Fibroblast of lung (primary cell): ENCODE data around the gene MACROD2. TPM values are rescaled to one million over a fixed set of nuclear protein-coding genes. Genes with fewer than 3 reads are reported as not detected.

Experiments used
- DNase-seq, 2 donors: peaks; one replicate each; pipeline versions ENCODE4 v3.0.0 to v3.0.0-alpha.2; 2010; ENCODE audit warnings: low read depth in 2 of 2
- H2AFZ ChIP-seq: 2 replicates; pipeline ENCODE4 v1.5.1; 2012; ENCODE audit warnings: low read length, control low read depth, inconsistent platforms
- H3K27ac ChIP-seq: 2 replicates; pipeline ENCODE4 v1.5.1; 2011; ENCODE audit warnings: low read length, control low read depth; ENCODE audit not compliant: insufficient read depth
- H3K27me3 ChIP-seq: 2 replicates; pipeline ENCODE4 v1.5.1; 2011; ENCODE audit warnings: mild to moderate bottlenecking, low read length; ENCODE audit not compliant: control insufficient read depth, insufficient read depth
- H3K36me3 ChIP-seq: 2 replicates; pipeline ENCODE4 v1.5.1; 2011; ENCODE audit warnings: low read length; ENCODE audit not compliant: control insufficient read depth, insufficient read depth
- H3K4me1 ChIP-seq: 2 replicates; pipeline ENCODE4 v1.5.1; 2011; ENCODE audit warnings: low read length; ENCODE audit not compliant: control insufficient read depth, insufficient read depth; ENCODE audit errors: extremely low read depth
- H3K4me2 ChIP-seq: 2 replicates; pipeline ENCODE4 v1.5.1; 2011; ENCODE audit warnings: low read length, control low read depth; ENCODE audit not compliant: insufficient read depth; ENCODE audit errors: extremely low read depth
- H3K4me3 ChIP-seq, 4 experiments: fragments of 200-600 bp in 1 of 4; sonication (generic) in 1 of 4; replicated peaks in 1 of 4; 2 replicates each; pipeline ENCODE4 v1.5.1; 2011 to 2016; ENCODE audit warnings: low read length in 4 of 4, low read depth in 3 of 4, mild to moderate bottlenecking in 3 of 4, control low read depth in 2 of 4, inconsistent platforms in 1 of 4, mixed read lengths in 1 of 4; ENCODE audit not compliant: insufficient read depth in 1 of 4; ENCODE audit errors: control extremely low read depth in 1 of 4
- H3K79me2 ChIP-seq: 2 replicates; pipeline ENCODE4 v1.5.1; 2012; ENCODE audit warnings: mild to moderate bottlenecking, low read length, inconsistent platforms; ENCODE audit not compliant: control insufficient read depth, insufficient read depth
- H3K9ac ChIP-seq: 2 replicates; pipeline ENCODE4 v1.5.1; 2011; ENCODE audit warnings: mild to moderate bottlenecking, low read length, control low read depth; ENCODE audit not compliant: insufficient read depth
- H3K9me3 ChIP-seq: 2 replicates; pipeline ENCODE4 v1.5.1; 2012; ENCODE audit warnings: low read depth, low read length; ENCODE audit not compliant: control insufficient read depth, insufficient read depth
- H4K20me1 ChIP-seq: 2 replicates; pipeline ENCODE4 v1.5.1; 2011; ENCODE audit warnings: low read length; ENCODE audit not compliant: control insufficient read depth, insufficient read depth; ENCODE audit errors: extremely low read depth
- CTCF ChIP-seq, 2 donors: IDR thresholded peaks in 1 of 2; conservative IDR thresholded peaks in 1 of 2; 1 replicate in 1 of 2; 2 replicates in 1 of 2; pipeline ENCODE4 v1.5.1; 2011 to 2012; ENCODE audit warnings: low read length in 2 of 2, control low read depth in 1 of 2, inconsistent platforms in 1 of 2, low read depth in 1 of 2, mild to moderate bottlenecking in 1 of 2
- EZH2 ChIP-seq: IDR thresholded peaks from 2 replicates; pipeline ENCODE4 v1.5.1; 2012; ENCODE audit warnings: low read length, control low read depth, mild to moderate bottlenecking; ENCODE audit errors: missing control alignments
- polyA plus RNA-seq, 2 donors: library from polyadenylated mRNA; depleted of rRNA in 1 of 2; stranded (reverse) in 1 of 2; unstranded in 1 of 2; fragments of >200 nt; gene quantifications; 2 replicates each; pipeline ENCODE4 v1.2.1, GENCODE V29; 2011 to 2012; ENCODE audit warnings: missing spikeins in 1 of 2
- total RNA-seq: library from RNA; depleted of rRNA; stranded (reverse); fragments of >200 nt; gene quantifications from 2 replicates; pipeline ENCODE4 v1.2.1, GENCODE V29; 2014

MACROD2 gene
- total and polyA plus RNA-seq, 2 donors (not counting 1 experiment from before 2014, with no cell fraction given): 0.54 to 1.7 TPM

DNA sequence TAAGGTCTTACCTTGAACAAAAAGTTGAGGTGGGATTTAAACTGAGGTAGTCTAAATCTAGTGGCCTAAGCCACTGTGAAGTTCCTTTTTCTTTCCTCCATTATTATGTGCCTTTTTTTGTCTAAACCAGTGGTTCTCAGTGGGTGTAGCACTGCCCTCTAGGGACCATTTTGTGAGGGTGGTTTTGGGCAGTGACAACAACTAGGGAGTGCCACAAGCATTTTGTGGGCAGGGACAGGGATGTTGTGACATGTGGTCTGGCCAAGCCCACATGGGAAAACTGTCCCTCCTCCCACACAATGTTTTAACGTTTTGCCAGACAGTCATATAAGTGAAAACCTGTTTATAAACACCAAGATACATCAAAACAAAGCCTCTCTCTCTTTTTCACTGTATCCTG, 1241.5 kb downstream of the MACROD2 start:
- Histone ChIP-seq H3K27ac (no peak overlapping the region), H4K20me1 (no peaks in the 10 kb centered on the region), H3K79me2 (no peaks in the 10 kb centered on the region), H3K4me3 (no peak overlapping the region), H2AFZ (no peak overlapping the region), H3K9me3 (no peaks in the 10 kb centered on the region), H3K36me3 (no peaks in the 10 kb centered on the region), H3K9ac (no peak overlapping the region), H3K4me1 (no peaks in the 10 kb centered on the region), H3K27me3 (no peaks in the 10 kb centered on the region), H3K4me2 (no peak overlapping the region)
- DNase-seq: peak; percentile 23 to 33
- TF ChIP-seq EZH2 (no peak), CTCF (conservative IDR thresholded peaks at IDR 0.05 in 1 of 2, IDR thresholded peaks at IDR 0.05 in 1 of 2; ENCODE audit: low read depth in 1 of 2, low read length in 2 of 2) (peak; percentile 34 to 54)

- Histone ChIP-seq H3K9ac (no peak overlapping the region), H3K4me1 (no peaks in the 10 kb centered on the region), H3K9me3 (no peaks in the 10 kb centered on the region), H2AFZ (no peak overlapping the region), H3K79me2 (no peaks in the 10 kb centered on the region), H3K36me3 (no peaks in the 10 kb centered on the region), H3K27me3 (no peaks in the 10 kb centered on the region), H3K4me2 (no peak overlapping the region), H3K27ac (no peak overlapping the region), H3K4me3 (no peak overlapping the region), H4K20me1 (no peaks in the 10 kb centered on the region)
- DNase-seq: no peak
- TF ChIP-seq CTCF (conservative IDR thresholded peaks at IDR 0.05 in 1 of 2, IDR thresholded peaks at IDR 0.05 in 1 of 2; ENCODE audit: low read depth in 1 of 2, low read length in 2 of 2) (no peak), EZH2 (no peak)
These were observed 1244.4 kb downstream of the MACROD2 start for GRCh38 chr20:15239542-15240206.

- Histone ChIP-seq H3K79me2 (no peaks in the 10 kb centered on the region), H3K4me2 (no peak overlapping the region), H3K27me3 (no peaks in the 10 kb centered on the region), H3K36me3 (no peaks in the 10 kb centered on the region), H3K9me3 (no peaks in the 10 kb centered on the region), H4K20me1 (no peaks in the 10 kb centered on the region), H3K9ac (no peak overlapping the region), H3K27ac (no peak overlapping the region), H3K4me1 (no peaks in the 10 kb centered on the region), H2AFZ (no peak overlapping the region), H3K4me3 (no peak overlapping the region)
- TF ChIP-seq CTCF (conservative IDR thresholded peaks at IDR 0.05 in 1 of 2, IDR thresholded peaks at IDR 0.05 in 1 of 2; ENCODE audit: low read depth in 1 of 2, low read length in 2 of 2) (no peak), EZH2 (no peak)
- peak in 1 of 2 donors; percentile 40 for DNase-seq
These were observed 1245.5 kb downstream of the MACROD2 start for GRCh38 chr20:15240801-15241200.
